Measurements from ENCODE around the gene RBP7. TPM values are rescaled to one million over a fixed set of nuclear protein-coding genes. Genes with fewer than 3 reads are reported as not detected.

Gene RBP7
- total and polyA plus RNA-seq, 2 experiments from 2014 or later: 0.86 to 2.3 TPM

- no peaks in the 10 kb centered on the region for H3K9me3 ChIP-seq (ENCODE audit: low read depth)
- DNase-seq (ENCODE audit: low read depth in 1 of 2, low spot score in 1 of 2): no peak
- peaks cover 7% of the 10 kb centered on the region for H3K4me1 ChIP-seq (ENCODE audit: low read depth)
- H3K36me3 ChIP-seq: no peaks in the 10 kb centered on the region
- no peak overlapping the region for H3K4me3 ChIP-seq
- H3K27ac ChIP-seq: peak overlapping the region; percentile 48
- no peak for TF ChIP-seq CTCF (IDR thresholded peaks at IDR 0.05; ENCODE audit: low read depth, low read length)
- H3K27me3 ChIP-seq: no peaks in the 10 kb centered on the region
These were observed 60.8 kb downstream of the RBP7 start for GRCh38 chr1:10057796-10058195.

- DNase-seq (ENCODE audit: low read depth in 1 of 2, low spot score in 1 of 2): no peak
- H3K27ac ChIP-seq: no peak overlapping the region
- TF ChIP-seq CTCF (IDR thresholded peaks at IDR 0.05; ENCODE audit: low read depth, low read length): no peak
These were observed 62.3 kb downstream of the RBP7 start for GRCh38 chr1:10059342-10059718.

GRCh38 chr1:10060311-10061100, 63.5 kb downstream of the RBP7 start:
- no peaks in the 10 kb centered on the region for H3K27me3 ChIP-seq
- H3K4me3 ChIP-seq: no peak overlapping the region
- H3K36me3 ChIP-seq: no peaks in the 10 kb centered on the region
- DNase-seq (ENCODE audit: low read depth in 1 of 2, low spot score in 1 of 2): no peak
- H3K9me3 ChIP-seq (ENCODE audit: low read depth): no peaks in the 10 kb centered on the region
- peaks cover 13% of the 10 kb centered on the region for H3K4me1 ChIP-seq (ENCODE audit: low read depth)
- TF ChIP-seq CTCF (IDR thresholded peaks at IDR 0.05; ENCODE audit: low read depth, low read length): no peak
- no peak overlapping the region for H3K27ac ChIP-seq

More at GRCh38 chr1:10059342-10059718, 62.3 kb downstream of the RBP7 start:
- Histone ChIP-seq H3K9me3 (ENCODE audit: low read depth) (no peaks in the 10 kb centered on the region), H3K27me3 (no peaks in the 10 kb centered on the region), H3K4me1 (ENCODE audit: low read depth) (peaks cover 13% of the 10 kb centered on the region), H3K36me3 (no peaks in the 10 kb centered on the region), H3K4me3 (no peak overlapping the region)

GRCh38 chr1:10061276-10061675, 64.2 kb downstream of the RBP7 start:
- H3K27ac ChIP-seq: no peak overlapping the region
- no peaks in the 10 kb centered on the region for H3K27me3 ChIP-seq
- no peak overlapping the region for H3K4me3 ChIP-seq
- H3K36me3 ChIP-seq: no peaks in the 10 kb centered on the region
- H3K9me3 ChIP-seq (ENCODE audit: low read depth): no peaks in the 10 kb centered on the region
- no peak for TF ChIP-seq CTCF (IDR thresholded peaks at IDR 0.05; ENCODE audit: low read depth, low read length)
- H3K4me1 ChIP-seq (ENCODE audit: low read depth): peaks cover 17% of the 10 kb centered on the region
- DNase-seq (ENCODE audit: low read depth in 1 of 2, low spot score in 1 of 2): no peak

GRCh38 chr1:10063878-10064277, 66.8 kb downstream of the RBP7 start:
- Histone ChIP-seq H3K4me3 (no peak overlapping the region), H3K27ac (peak overlapping the region; percentile 83), H3K36me3 (no peaks in the 10 kb centered on the region)

More at GRCh38 chr1:10063878-10064277, 66.8 kb downstream of the RBP7 start:
- H3K9me3 ChIP-seq (ENCODE audit: low read depth): no peaks in the 10 kb centered on the region
- no peak for DNase-seq (ENCODE audit: low read depth in 1 of 2, low spot score in 1 of 2)
- no peaks in the 10 kb centered on the region for H3K27me3 ChIP-seq
- peaks cover 23% of the 10 kb centered on the region for H3K4me1 ChIP-seq (ENCODE audit: low read depth)
- no peak for TF ChIP-seq CTCF (IDR thresholded peaks at IDR 0.05; ENCODE audit: low read depth, low read length)
